Right ventricle myocardium inferior (tissue), 1 donor: ENCODE measurements around the gene RAPGEFL1. TPM values are rescaled to one million over a fixed set of nuclear protein-coding genes. Genes with fewer than 3 reads are reported as not detected.
"Not testable (repeated sequence)": the region's sequence is repeated elsewhere in the genome, so short reads cannot be mapped to it uniquely, and the experiment has no call there.

Experiments
- ATAC-seq: fragments of 200-7000 bp; cut with Tn5 transposase; one replicate; pipeline ENCODE4 v1.9.1; 2020; ENCODE audit warnings: mild to moderate bottlenecking, moderate library complexity
- DNase-seq: peaks from one replicate; pipeline ENCODE4 v3.0.0; 2021; ENCODE audit errors: missing footprints
- intact Hi-C: fragments of 100-400 bp; cut with DNase I; formaldehyde crosslinking; loops from one replicate; pipeline ENCODE4 v1.11.0; 2022
- long read RNA-seq: library from polyadenylated mRNA; unstranded; transcript quantifications from one replicate; pipeline ENCODE4 v2.0.0, GENCODE V29; 2021
- total RNA-seq: library from RNA; stranded (reverse); fragmentation: NEBNext Ultra II Directional; extraction: Animal tissue kit (Norgen Biotek cat#: 25700); gene quantifications from one replicate; pipeline ENCODE4 v1.2.1, GENCODE V29; 2021
- donor health status: DM: no; HTN: yes; CAD: no; lungs with severe emphysema.

The RAPGEFL1 gene
- 2.1 TPM for total RNA-seq
- long read RNA-seq, partial matches to known transcripts = 0 of 2 reads
- long read RNA-seq, other reads (novel, unspliced or antisense) = 2 of 2 reads

- intact Hi-C loops = loop anchor here (5.0 kb wide), 1 partner anchor 55 kb away; the partner anchor contains the start of gene MSL1
- ATAC-seq = peak; percentile 85
- DNase-seq = peak; percentile 89
These were observed at the start of gene RAPGEFL1 for GRCh38 chr17:40177275-40177874. RAPGEFL1 (plus strand) TSS chr17:40177470; CDS start chr17:40177862, 392 bp downstream.

- intact Hi-C loops = no loop called here
- ATAC-seq = no peak
- DNase-seq = no peak
These were observed 47.8 kb upstream of the RAPGEFL1 start for GRCh38 chr17:40129498-40129897.

GRCh38 chr17:40130352-40131042 lies 46.8 kb upstream of the RAPGEFL1 start:
- no peak for DNase-seq
- peak; percentile 40 for ATAC-seq

GRCh38 chr17:40134184-40134583 lies 43.1 kb upstream of the RAPGEFL1 start:
- DNase-seq (no peak), ATAC-seq (no peak)
- intact Hi-C loops = no loop called here

More at GRCh38 chr17:40130352-40131042, 46.8 kb upstream of the RAPGEFL1 start:
- intact Hi-C loops = no loop called here

GRCh38 chr17:40135817-40136216 lies 41.5 kb upstream of the RAPGEFL1 start:
- DNase-seq = no peak
- no peak for ATAC-seq
- intact Hi-C loops = no loop called here

GRCh38 chr17:40139566-40140058 lies 37.7 kb upstream of the RAPGEFL1 start:
- ATAC-seq (no peak), DNase-seq (no peak)
- intact Hi-C loops = loop anchor here (2.0 kb wide), 1 partner anchor 17 kb away; no protein-coding TSS in a partner anchor

- intact Hi-C loops, ATAC-seq, DNase-seq: not testable (repeated sequence)
These were observed 34.1 kb upstream of the RAPGEFL1 start for GRCh38 chr17:40143166-40143565.

GRCh38 chr17:40145476-40145875 lies 31.8 kb upstream of the RAPGEFL1 start:
- intact Hi-C loops = no loop called here
- DNase-seq (no peak), ATAC-seq (no peak)

GRCh38 chr17:40148527-40148926 lies 28.7 kb upstream of the RAPGEFL1 start:
- intact Hi-C loops = no loop called here
- no peak for DNase-seq
- no peak for ATAC-seq

GRCh38 chr17:40150276-40150675 lies 27.0 kb upstream of the RAPGEFL1 start:
- no peak for DNase-seq
- intact Hi-C loops = no loop called here
- no peak for ATAC-seq

GRCh38 chr17:40151414-40151963 lies 25.8 kb upstream of the RAPGEFL1 start:
- intact Hi-C loops = no loop called here
- DNase-seq = no peak
- no peak for ATAC-seq

GRCh38 chr17:40153603-40154236 lies 23.6 kb upstream of the RAPGEFL1 start:
- intact Hi-C loops = no loop called here
- ATAC-seq (no peak), DNase-seq (no peak)

- DNase-seq (no peak), ATAC-seq (no peak)
- intact Hi-C loops = no loop called here
These were observed 19.3 kb upstream of the RAPGEFL1 start for GRCh38 chr17:40157973-40158372.

GRCh38 chr17:40158438-40159013 lies 18.7 kb upstream of the RAPGEFL1 start:
- intact Hi-C loops = no loop called here
- DNase-seq (no peak), ATAC-seq (no peak)

GRCh38 chr17:40159456-40159855 lies 17.8 kb upstream of the RAPGEFL1 start:
- ATAC-seq (no peak), DNase-seq (no peak)
- intact Hi-C loops = no loop called here

- ATAC-seq (peak; percentile 32), DNase-seq (no peak)
- intact Hi-C loops = loop anchor here (1.0 to 5.0 kb wide), 3 partner anchors 55 to 154 kb away; no protein-coding TSS in a partner anchor
These were observed 9.5 kb upstream of the RAPGEFL1 start for GRCh38 chr17:40167685-40168261.

GRCh38 chr17:40168262-40168832 lies 8.9 kb upstream of the RAPGEFL1 start:
- no peak for DNase-seq
- intact Hi-C loops = loop anchor here (1.0 to 5.0 kb wide), 3 partner anchors 56 to 155 kb away; no protein-coding TSS in a partner anchor
- peak; percentile 73 for ATAC-seq

- intact Hi-C loops = no loop called here
- no peak for ATAC-seq
- DNase-seq = no peak
These were observed 6.9 kb upstream of the RAPGEFL1 start for GRCh38 chr17:40170325-40170724.
